ENCODE measurements around the gene SGIP1. TPM values are rescaled to one million over a fixed set of nuclear protein-coding genes. Genes with fewer than 3 reads are reported as not detected.
"Not testable (repeated sequence)": the region's sequence is repeated elsewhere in the genome, so short reads cannot be mapped to it uniquely, and the experiment has no call there.

The SGIP1 gene
- polyA plus RNA-seq, 3 donors, result 9.6 to 13.8 (median 13.1) TPM

GRCh38 chr1:66552829-66553228, 18.9 kb downstream of the SGIP1 start:
- no peak for DNase-seq (ENCODE audit: low read depth in 3 of 3, low spot score in 2 of 3)

GRCh38 chr1:66553846-66554245, 19.9 kb downstream of the SGIP1 start:
- no peak for DNase-seq (ENCODE audit: low read depth in 3 of 3, low spot score in 2 of 3)

- no peak for DNase-seq (ENCODE audit: low read depth in 3 of 3, low spot score in 2 of 3)
Observed at GRCh38 chr1:66556161-66556611, 22.2 kb downstream of the SGIP1 start.

- no peak for DNase-seq (ENCODE audit: low read depth in 3 of 3, low spot score in 2 of 3)
Observed at GRCh38 chr1:66557157-66557556, 23.2 kb downstream of the SGIP1 start.

- no peak for DNase-seq (ENCODE audit: low read depth in 3 of 3, low spot score in 2 of 3)
Observed at GRCh38 chr1:66559517-66559916, 25.6 kb downstream of the SGIP1 start.

GRCh38 chr1:66562561-66562960, 28.6 kb downstream of the SGIP1 start:
- DNase-seq (ENCODE audit: low read depth in 3 of 3, low spot score in 2 of 3), result no peak

- DNase-seq (ENCODE audit: low read depth in 3 of 3, low spot score in 2 of 3), result peak in 1 of 3 donors; percentile 39
Observed at GRCh38 chr1:66563094-66563800, 29.3 kb downstream of the SGIP1 start.

- DNase-seq (ENCODE audit: low read depth in 3 of 3, low spot score in 2 of 3), result no peak
Observed at GRCh38 chr1:66563941-66564630, 30.1 kb downstream of the SGIP1 start.

GRCh38 chr1:66570196-66570595, 36.2 kb downstream of the SGIP1 start:
- no peak for DNase-seq (ENCODE audit: low read depth in 3 of 3, low spot score in 2 of 3)

- DNase-seq (ENCODE audit: low read depth in 3 of 3, low spot score in 2 of 3), result no peak
Observed at GRCh38 chr1:66571789-66572188, 37.8 kb downstream of the SGIP1 start.

- DNase-seq (ENCODE audit: low read depth in 3 of 3, low spot score in 2 of 3), result no peak
Observed at GRCh38 chr1:66575739-66576138, 41.8 kb downstream of the SGIP1 start.

GRCh38 chr1:66576645-66577044, 42.7 kb downstream of the SGIP1 start:
- no peak for DNase-seq (ENCODE audit: low read depth in 3 of 3, low spot score in 2 of 3)

GRCh38 chr1:66578841-66579240, 44.9 kb downstream of the SGIP1 start:
- DNase-seq (ENCODE audit: low read depth in 3 of 3, low spot score in 2 of 3), result no peak

- DNase-seq (ENCODE audit: low read depth in 3 of 3, low spot score in 2 of 3), result no peak
Observed at GRCh38 chr1:66580081-66580480, 46.1 kb downstream of the SGIP1 start.

GRCh38 chr1:66583021-66583420, 49.1 kb downstream of the SGIP1 start:
- no peak for DNase-seq (ENCODE audit: low read depth in 3 of 3, low spot score in 2 of 3)

- no peak for DNase-seq (ENCODE audit: low read depth in 3 of 3, low spot score in 2 of 3)
Observed at GRCh38 chr1:66585002-66585401, 51.0 kb downstream of the SGIP1 start.

- no peak for DNase-seq (ENCODE audit: low read depth in 3 of 3, low spot score in 2 of 3)
Observed at GRCh38 chr1:66589326-66589725, 55.4 kb downstream of the SGIP1 start.

- DNase-seq (ENCODE audit: low read depth in 3 of 3, low spot score in 2 of 3), result not testable (repeated sequence)
Observed at GRCh38 chr1:66592106-66592507, 58.2 kb downstream of the SGIP1 start.

- no peak for DNase-seq (ENCODE audit: low read depth in 3 of 3, low spot score in 2 of 3)
Observed at GRCh38 chr1:66596191-66596590, 62.2 kb downstream of the SGIP1 start.

- no peak for DNase-seq (ENCODE audit: low read depth in 3 of 3, low spot score in 2 of 3)
Observed at GRCh38 chr1:66597500-66597899, 63.5 kb downstream of the SGIP1 start.

- no peak for DNase-seq (ENCODE audit: low read depth in 3 of 3, low spot score in 2 of 3)
Observed at GRCh38 chr1:66598670-66599069, 64.7 kb downstream of the SGIP1 start.

GRCh38 chr1:66599346-66599745, 65.4 kb downstream of the SGIP1 start:
- no peak for DNase-seq (ENCODE audit: low read depth in 3 of 3, low spot score in 2 of 3)
